OCI-M2 (cell line): ENCODE results near the gene RAB44.

Source experiments
- DNase-seq: peaks from one replicate; lab custom pipeline; 2025; ENCODE audit not compliant: unreplicated experiment; lab: John Stamatoyannopoulos, UW

The RAB44 gene

GRCh38 chr6:36666826-36667591 lies 30.6 kb upstream of the RAB44 start:
- no peak for DNase-seq

DNA sequence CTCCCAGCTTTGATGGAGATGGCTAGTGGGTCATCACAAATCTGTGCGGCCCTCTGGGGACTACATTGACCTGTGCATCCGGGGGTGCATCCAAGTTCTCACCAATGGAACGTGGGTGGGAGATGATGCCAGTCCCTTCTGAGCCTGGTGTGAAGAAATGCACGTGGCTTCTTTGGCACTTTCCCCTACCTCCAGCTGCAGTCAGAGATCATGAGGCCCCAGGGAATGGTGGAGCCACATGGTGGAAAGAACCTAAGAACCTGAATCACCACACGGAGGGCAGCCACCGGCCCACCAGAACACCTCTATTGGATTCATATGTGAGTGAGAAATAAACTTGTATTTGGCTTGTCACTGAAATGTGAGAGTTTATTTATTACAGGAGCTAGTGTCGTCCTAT lies 29.0 kb upstream of the RAB44 start:
- DNase-seq, result no peak

GRCh38 chr6:36669002-36669401 lies 28.6 kb upstream of the RAB44 start:
- DNase-seq, result no peak

- no peak for DNase-seq
Observed at GRCh38 chr6:36670271-36670670, 27.4 kb upstream of the RAB44 start.

- DNase-seq, result no peak
Observed at GRCh38 chr6:36671687-36672375, 25.8 kb upstream of the RAB44 start.

DNA sequence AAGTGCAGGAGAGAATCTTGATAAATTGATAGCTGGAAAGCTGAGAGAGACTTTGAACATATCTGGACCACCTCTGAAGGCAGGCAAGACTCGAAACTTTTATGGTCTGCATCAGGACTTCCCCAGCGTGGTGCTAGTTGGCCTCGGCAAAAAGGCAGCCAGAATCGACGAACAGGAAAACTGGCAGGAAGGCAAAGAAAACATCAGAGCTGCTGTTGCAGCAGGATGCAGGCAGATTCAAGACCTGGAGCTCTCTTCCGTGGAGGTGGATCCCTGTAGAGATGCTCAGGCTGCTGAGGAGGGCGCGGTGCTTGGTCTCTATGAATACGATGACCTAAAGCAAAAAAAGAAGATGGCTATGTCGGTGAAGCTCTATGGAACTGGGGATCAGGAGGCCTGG lies 23.7 kb upstream of the RAB44 start:
- no peak for DNase-seq

DNA sequence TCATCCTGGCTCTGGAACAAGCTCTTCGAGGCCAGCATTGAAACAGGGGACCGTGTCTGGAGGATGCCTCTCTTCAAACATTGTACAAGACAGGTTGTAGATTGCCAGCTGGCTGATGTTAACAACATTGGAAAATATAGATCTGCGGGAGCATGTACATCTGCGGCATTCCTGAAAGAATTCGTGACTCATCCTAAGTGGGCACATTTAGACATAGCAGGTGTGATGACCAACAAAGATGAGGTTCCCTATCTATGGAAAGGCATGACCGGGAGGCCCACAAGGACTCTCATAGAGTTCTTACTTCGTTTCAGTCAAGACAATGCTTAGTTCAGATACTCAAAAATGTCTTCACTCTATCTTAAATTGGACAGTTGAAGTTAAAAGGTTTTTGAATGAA lies 22.7 kb upstream of the RAB44 start:
- DNase-seq, result no peak

DNA sequence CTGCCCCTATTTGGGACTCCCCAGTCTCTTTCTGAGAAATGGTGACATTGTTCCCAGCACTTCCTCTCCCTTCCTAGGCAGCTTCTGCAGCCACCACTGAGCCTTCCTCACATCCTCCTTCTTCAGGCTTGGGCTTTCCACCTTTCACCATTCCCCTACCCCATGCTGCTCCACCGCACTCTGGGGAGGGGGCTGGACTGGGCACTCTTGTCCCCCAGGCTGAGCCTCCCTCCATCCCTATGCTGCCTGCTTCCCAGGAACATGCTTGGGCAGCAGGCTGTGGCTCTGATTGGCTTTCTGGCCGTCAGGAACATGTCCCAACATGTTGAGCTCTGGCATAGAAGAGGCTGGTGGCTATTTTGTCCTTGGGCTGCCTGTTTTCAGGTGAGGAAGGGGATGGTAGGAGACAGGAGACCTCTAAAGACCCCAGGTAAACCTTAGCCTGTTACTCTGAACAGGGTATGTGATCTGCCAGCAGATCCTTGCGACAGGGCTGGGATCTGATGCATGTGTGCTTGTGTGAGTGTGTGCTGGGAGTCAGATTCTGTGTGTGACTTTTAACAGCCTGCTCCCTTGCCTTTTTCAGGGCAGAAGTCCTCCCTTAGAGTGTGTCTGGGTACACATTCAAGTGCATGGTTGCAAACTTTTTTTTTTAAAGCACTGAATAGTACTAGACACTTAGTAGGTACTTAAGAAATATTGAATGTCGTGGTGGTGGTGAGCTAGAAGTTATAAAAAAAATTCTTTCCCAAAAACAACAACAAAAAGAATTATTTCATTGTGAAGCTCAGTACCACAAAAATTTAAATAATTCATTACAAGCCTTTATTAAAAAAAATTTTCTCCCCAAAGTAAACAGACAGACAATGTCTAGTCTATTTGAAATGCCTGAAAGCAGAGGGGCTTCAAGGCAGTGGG lies 21.2 kb upstream of the RAB44 start:
- DNase-seq, result no peak

DNA sequence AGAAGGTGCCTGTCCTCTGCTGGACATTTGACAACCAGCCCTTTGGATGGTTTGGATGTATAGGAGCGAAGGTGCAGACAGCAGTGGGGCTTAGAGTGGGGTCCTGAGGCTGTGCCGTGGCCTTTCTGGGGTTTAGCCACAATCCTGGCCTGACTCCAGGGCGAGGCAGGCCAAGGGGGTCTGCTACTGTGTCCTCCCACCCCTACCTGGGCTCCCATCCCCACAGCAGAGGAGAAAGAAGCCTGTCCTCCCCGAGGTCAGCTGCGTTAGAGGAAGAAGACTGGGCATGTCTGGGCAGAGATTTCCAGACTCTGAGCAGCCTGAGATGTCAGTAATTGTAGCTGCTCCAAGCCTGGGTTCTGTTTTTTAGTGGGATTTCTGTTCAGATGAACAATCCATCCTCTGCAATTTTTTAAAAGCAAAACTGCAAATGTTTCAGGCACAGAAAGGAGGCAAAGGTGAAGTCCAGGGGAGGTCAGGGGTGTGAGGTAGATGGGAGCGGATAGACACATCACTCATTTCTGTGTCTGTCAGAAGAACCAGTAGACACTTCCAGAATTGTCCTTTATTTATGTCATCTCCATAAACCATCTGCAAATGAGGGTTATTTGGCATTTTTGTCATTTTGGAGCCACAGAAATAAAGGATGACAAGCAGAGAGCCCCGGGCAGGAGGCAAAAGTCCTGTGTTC lies 20.4 kb upstream of the RAB44 start:
- no peak for DNase-seq

DNA sequence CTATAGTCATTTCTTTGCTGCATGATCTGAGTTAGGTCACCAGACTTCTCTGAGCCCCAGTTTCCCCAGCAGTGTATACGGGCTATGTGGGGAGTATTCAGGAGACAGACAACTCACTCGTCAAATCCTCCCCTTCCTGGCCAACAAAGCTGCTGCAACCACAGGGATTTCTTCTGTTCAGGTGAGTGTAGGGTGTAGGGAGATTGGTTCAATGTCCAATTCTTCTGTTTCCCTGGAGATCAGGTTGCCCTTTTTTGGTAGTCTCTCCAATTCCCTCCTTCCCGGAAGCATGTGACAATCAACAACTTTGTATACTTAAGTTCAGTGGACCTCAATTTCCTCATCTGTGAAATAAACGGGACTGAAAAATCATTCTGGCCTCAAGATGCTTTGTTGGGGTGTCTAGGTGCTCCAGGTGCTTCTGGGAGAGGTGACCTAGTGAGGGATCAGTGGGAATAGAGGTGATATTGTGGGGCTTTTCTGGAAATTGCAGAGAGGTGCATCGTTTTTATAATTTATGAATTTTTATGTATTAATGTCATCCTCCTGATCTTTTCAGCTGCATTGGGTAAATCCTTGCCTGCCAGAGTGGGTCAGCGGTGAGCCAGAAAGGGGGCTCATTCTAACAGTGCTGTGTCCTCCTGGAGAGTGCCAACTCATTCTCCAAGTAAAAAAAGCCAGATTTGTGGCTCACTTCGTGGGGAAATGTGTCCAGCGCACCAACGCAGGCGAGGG lies 19.7 kb upstream of the RAB44 start:
- no peak for DNase-seq

DNA sequence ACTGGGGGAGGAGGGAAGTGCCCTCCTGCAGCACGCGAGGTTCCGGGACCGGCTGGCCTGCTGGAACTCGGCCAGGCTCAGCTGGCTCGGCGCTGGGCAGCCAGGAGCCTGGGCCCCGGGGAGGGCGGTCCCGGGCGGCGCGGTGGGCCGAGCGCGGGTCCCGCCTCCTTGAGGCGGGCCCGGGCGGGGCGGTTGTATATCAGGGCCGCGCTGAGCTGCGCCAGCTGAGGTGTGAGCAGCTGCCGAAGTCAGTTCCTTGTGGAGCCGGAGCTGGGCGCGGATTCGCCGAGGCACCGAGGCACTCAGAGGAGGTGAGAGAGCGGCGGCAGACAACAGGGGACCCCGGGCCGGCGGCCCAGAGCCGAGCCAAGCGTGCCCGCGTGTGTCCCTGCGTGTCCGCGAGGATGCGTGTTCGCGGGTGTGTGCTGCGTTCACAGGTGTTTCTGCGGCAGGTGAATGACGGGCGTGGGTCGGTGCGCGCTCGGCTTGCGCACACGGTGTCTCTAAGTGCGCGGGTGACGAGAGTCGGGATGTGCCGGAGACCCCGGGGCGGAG lies 19.1 kb upstream of the RAB44 start, which contains the start of gene CDKN1A:
CDKN1A (plus strand) TSS at position 227 of the 555 bp plus-strand sequence. CDS start 5,388 bp downstream, outside the sequence.
- no peak for DNase-seq

GRCh38 chr6:36679043-36679833 lies 18.4 kb upstream of the RAB44 start:
- no peak for DNase-seq

- DNase-seq, result no peak
Observed at GRCh38 chr6:36682328-36683144, 15.1 kb upstream of the RAB44 start.

- no peak for DNase-seq
Observed at GRCh38 chr6:36683145-36683655, 14.4 kb upstream of the RAB44 start.

DNA sequence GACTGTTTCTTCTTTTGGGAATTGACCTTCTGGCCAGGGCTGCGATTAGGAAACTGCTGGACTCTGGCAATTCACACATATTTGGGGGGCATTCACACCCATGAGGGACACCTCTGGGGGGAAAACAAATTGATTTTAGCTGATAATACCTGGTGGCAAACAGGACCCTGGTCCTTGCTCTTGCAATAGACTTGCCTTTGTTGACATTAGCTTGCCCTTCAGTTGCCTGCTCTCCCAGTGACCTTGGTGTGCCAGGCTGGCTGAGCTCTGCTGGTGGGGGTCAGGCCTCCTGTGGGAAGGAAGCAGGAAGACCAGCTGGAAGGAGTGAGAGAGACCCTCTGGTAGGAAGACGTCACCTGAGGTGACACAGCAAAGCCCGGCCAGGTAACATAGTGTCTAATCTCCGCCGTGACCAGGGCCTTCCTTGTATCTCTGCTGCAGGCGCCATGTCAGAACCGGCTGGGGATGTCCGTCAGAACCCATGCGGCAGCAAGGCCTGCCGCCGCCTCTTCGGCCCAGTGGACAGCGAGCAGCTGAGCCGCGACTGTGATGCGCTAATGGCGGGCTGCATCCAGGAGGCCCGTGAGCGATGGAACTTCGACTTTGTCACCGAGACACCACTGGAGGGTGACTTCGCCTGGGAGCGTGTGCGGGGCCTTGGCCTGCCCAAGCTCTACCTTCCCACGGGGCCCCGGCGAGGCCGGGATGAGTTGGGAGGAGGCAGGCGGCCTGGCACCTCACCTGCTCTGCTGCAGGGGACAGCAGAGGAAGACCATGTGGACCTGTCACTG lies 13.8 kb upstream of the RAB44 start:
- no peak for DNase-seq

DNA sequence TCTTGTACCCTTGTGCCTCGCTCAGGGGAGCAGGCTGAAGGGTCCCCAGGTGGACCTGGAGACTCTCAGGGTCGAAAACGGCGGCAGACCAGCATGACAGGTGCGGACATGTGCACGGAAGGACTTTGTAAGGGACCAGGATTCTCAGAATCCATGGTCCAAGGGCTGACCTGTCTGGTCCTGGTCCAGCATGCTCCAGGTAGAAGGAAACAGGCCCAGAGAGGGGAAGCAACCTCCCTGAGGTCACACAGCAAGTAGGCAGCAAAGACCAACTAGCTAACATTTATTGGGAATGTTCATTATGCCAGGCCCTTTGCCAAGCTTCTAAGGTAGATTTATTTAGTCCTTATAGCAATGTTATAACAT lies 13.2 kb upstream of the RAB44 start:
- DNase-seq, result no peak

DNA sequence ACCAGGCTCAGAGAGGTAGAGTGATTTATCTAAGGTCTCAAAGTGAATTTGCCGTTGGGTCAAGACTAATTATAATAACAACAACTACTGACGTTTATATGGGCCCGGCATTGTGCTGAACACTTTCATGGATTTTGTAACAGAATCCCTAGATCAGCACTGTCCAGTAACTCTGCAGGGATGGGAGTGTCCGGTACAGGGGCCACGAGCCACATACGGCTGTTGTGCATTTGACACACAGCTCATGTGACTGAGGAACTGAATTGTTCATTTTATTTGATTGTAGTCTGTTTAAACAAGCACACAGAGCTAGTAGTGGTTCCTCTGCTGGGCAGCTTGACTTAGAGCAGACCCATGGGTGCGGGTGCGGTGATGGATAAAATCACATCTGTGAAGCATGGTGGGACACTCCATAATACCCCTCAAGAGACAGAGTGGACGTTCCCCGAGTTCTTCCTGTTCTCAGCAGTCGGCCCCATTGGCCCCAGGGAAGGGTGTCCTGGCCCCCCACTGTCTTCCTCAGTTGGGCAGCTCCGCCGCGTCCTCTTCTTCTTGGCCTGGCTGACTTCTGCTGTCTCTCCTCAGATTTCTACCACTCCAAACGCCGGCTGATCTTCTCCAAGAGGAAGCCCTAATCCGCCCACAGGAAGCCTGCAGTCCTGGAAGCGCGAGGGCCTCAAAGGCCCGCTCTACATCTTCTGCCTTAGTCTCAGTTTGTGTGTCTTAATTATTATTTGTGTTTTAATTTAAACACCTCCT lies 12.3 kb upstream of the RAB44 start:
- DNase-seq, result no peak
